Psoas muscle (tissue), 8 donors: ENCODE data around the gene CAB39L. TPM values are rescaled to one million over a fixed set of nuclear protein-coding genes. Genes with fewer than 3 reads are reported as not detected.

ENCODE experiments used
- ATAC-seq, 4 donors: fragments of 200-7000 bp; cut with Tn5 transposase; one replicate each; pipeline ENCODE4 v1.9.1; 2020; ENCODE audit warnings: moderate library complexity in 3 of 4, mild to moderate bottlenecking in 2 of 4
- DNase-seq, 2 donors: peaks; one replicate each; pipeline ENCODE4 v3.0.0-alpha.2; 2020
- H3K27ac ChIP-seq: fragments of 200-600 bp; one replicate; pipeline ENCODE4 v1.8.0; 2022
- H3K27me3 ChIP-seq, 3 donors: fragments of 200-600 bp in 1 of 3; one replicate each; pipeline versions ENCODE4 v1.6.1 to v1.8.0; 2013 to 2022; ENCODE audit warnings: low read length in 2 of 3, mild to moderate bottlenecking in 2 of 3, moderate library complexity in 1 of 3; ENCODE audit not compliant: insufficient read depth in 3 of 3
- H3K36me3 ChIP-seq, 2 donors: fragments of 200-600 bp in 1 of 2; one replicate each; pipeline versions ENCODE4 v1.6.1 to v1.8.0; 2013 to 2022; ENCODE audit warnings: low read depth in 1 of 2, mild to moderate bottlenecking in 1 of 2, moderate library complexity in 1 of 2; ENCODE audit not compliant: insufficient read depth in 1 of 2
- H3K4me1 ChIP-seq: fragments of 200-600 bp; one replicate; pipeline ENCODE4 v1.8.0; 2022
- H3K4me3 ChIP-seq: fragments of 200-600 bp; one replicate; pipeline ENCODE4 v1.8.0; 2022; ENCODE audit warnings: mild to moderate bottlenecking
- H3K9me3 ChIP-seq: fragments of 200-600 bp; one replicate; pipeline ENCODE4 v1.8.0; 2022
- CTCF ChIP-seq: fragments of 200-600 bp; IDR thresholded peaks from one replicate; pipeline ENCODE4 v1.8.0; 2022; ENCODE audit warnings: antibody characterized with exemption
- WGBS, 3 donors: extraction: QIAGEN DNeasy Blood & Tissue Kit; methylation state at CpG; one replicate each; pipeline versions ENCODE4 v1.1.6 to v1.1.7; 2013; 5-methylcytosine and 5-hydroxymethylcytosine counted together
- intact Hi-C, 2 donors: fragments of 100-400 bp; cut with DNase I; formaldehyde crosslinking; loops; one replicate each; pipeline versions ENCODE4 v1.11.0 to v1.14.2; 2022
- polyA plus RNA-seq, 3 donors: library from polyadenylated mRNA; stranded (reverse); fragments of 200-250 nt; gene quantifications; one replicate each; pipeline ENCODE4 v1.2.3, GENCODE V29; 2013
- total RNA-seq, 4 donors: library from RNA; stranded (reverse); fragmentation: NEBNext Ultra II Directional in 2 of 4; extraction: Animal tissue kit (Norgen Biotek cat#: 25700) in 2 of 4; gene quantifications; one replicate each; pipeline versions ENCODE4 v1.2.1 to v1.2.4, GENCODE V29; 2021 to 2023
- donor health status: healthy with polysubstance abuse.
- donor health status: DM: no; HTN: no; CAD: no; lungs with moderate emphysema.
- donor health status: Bipolar disorder and iron deficiency.
- donor health status: healthy.
- donor health status: DM: yes; HTN: yes; CAD: no.
- donor health status: DM: no; HTN: no; CAD: no.
- donor health status: DM: no; HTN: no; CAD: no.
- donor health status: DM: yes; HTN: yes; CAD: no.

The CAB39L gene
- total and polyA plus RNA-seq, 7 donors, result 1.5 to 13.3 (median 3.0) TPM

- ATAC-seq (peak; percentile 60 to 88 (median 85)), DNase-seq (peak; percentile 85 to 91)
- intact Hi-C loops, result loop anchor here (5.0 to 10.0 kb wide), 2 partner anchors 537 to 539 kb away; no protein-coding TSS in a partner anchor
- Histone ChIP-seq H3K4me3 (no peak overlapping the region), H3K36me3 (no peaks in the 10 kb centered on the region), H3K27ac (peak overlapping the region; percentile 54), H3K9me3 (no peaks in the 10 kb centered on the region), H3K4me1 (peaks cover 11% of the 10 kb centered on the region), H3K27me3 (peaks cover 0 to 3% (median 0%) of the 10 kb centered on the region in 3 donors)
- TF ChIP-seq CTCF, result no peak
- 17 to 31% (median 18%) methylated on average over 7 of the region's 7 CpGs for WGBS, 3 donors
These were observed 135.6 kb downstream of the CAB39L start for GRCh38 chr13:49308097-49308875.

- 68 to 76% (median 75%) methylated on average over 6 of the region's 6 CpGs for WGBS, 3 donors
- Histone ChIP-seq H3K9me3 (no peaks in the 10 kb centered on the region), H3K4me1 (peaks cover 11% of the 10 kb centered on the region), H3K4me3 (no peak overlapping the region), H3K27me3 (peaks cover 0 to 3% (median 0%) of the 10 kb centered on the region in 3 donors), H3K36me3 (no peaks in the 10 kb centered on the region), H3K27ac (peak overlapping the region; percentile 54)
- DNase-seq (peak; percentile 64 to 78), ATAC-seq (peak in 3 of 4 donors; percentile 33 to 53 (median 44))
- no peak for TF ChIP-seq CTCF
- intact Hi-C loops, result loop anchor here (5.0 to 10.0 kb wide), 2 partner anchors 537 to 540 kb away; no protein-coding TSS in a partner anchor
These were observed 136.5 kb downstream of the CAB39L start for GRCh38 chr13:49307365-49307764.

GRCh38 chr13:49305792-49306425 lies 138.0 kb downstream of the CAB39L start:
- H3K4me1 ChIP-seq, result peaks cover 11% of the 10 kb centered on the region
- intact Hi-C loops, result loop anchor here (5.0 to 10.0 kb wide), 2 partner anchors 539 to 541 kb away; no protein-coding TSS in a partner anchor
- peak in 1 of 4 donors; percentile 16 for ATAC-seq

More at GRCh38 chr13:49305792-49306425, 138.0 kb downstream of the CAB39L start:
- Histone ChIP-seq H3K27ac (no peak overlapping the region), H3K4me3 (no peak overlapping the region), H3K9me3 (no peaks in the 10 kb centered on the region), H3K36me3 (no peaks in the 10 kb centered on the region), H3K27me3 (peaks cover 0 to 3% (median 0%) of the 10 kb centered on the region in 3 donors)
- peak in 1 of 2 donors; percentile 78 for DNase-seq
- TF ChIP-seq CTCF, result no peak
- WGBS, 3 donors, result 43 to 53% (median 51%) methylated on average over 15 of the region's 15 CpGs
